Endothelial cell of umbilical vein (primary cell): Measurements from ENCODE around the gene TMEM132E. TPM values are rescaled to one million over a fixed set of nuclear protein-coding genes. Genes with fewer than 3 reads are reported as not detected.

Experiments used
- BruUV-seq: library from RNA; stranded (reverse); fragments of 400-500 nt; replicated peaks from 2 replicates; lab custom pipeline; 2021; lab: Mats Ljungman, UMichigan
- CTCF ChIA-PET: fragments of 300-600, 350-600 bp; sonication (Branson Sonifier 250); formaldehyde crosslinking; loops from one replicate; lab custom pipeline; 2021; ENCODE audit warnings: antibody characterized with exemption, inconsistent platforms; lab: Charles Lee
- POLR2A ChIA-PET: fragments of 300-600, 350-600 bp; sonication (Branson Sonifier 250); formaldehyde crosslinking; loops from one replicate; lab custom pipeline; 2021; ENCODE audit warnings: antibody characterized with exemption, inconsistent platforms; lab: Charles Lee
- DNase-seq: peaks from one replicate; pipeline ENCODE4 v3.0.0-alpha.2; 2011; ENCODE audit warnings: low read depth, low spot score
- FAIRE-seq: peaks from 2 replicates; lab custom pipeline; 2011; peaks lifted over from hg19 to GRCh38; lab: Jason Lieb, UNC
- H2AFZ ChIP-seq: 2 replicates; pipeline ENCODE4 v1.6.0; 2012; ENCODE audit warnings: low read depth, low read length, control low read depth, inconsistent platforms
- H3K27ac ChIP-seq: 2 replicates; pipeline ENCODE4 v1.5.1; 2011; ENCODE audit warnings: low read depth, mild to moderate bottlenecking, control low read depth, low read length, moderate library complexity; ENCODE audit not compliant: insufficient read depth
- H3K27me3 ChIP-seq, 2 experiments: 2 replicates each; pipeline versions ENCODE4 v1.6.0 to v1.6.1; 2011; ENCODE audit warnings: low read length in 2 of 2, mixed read lengths in 1 of 2; ENCODE audit not compliant: control insufficient read depth in 2 of 2, insufficient read depth in 2 of 2
- H3K36me3 ChIP-seq, 2 experiments: 2 replicates in 1 of 2; 3 replicates in 1 of 2; pipeline ENCODE4 v1.5.1; 2011; ENCODE audit warnings: low read length in 2 of 2, mild to moderate bottlenecking in 1 of 2, moderate library complexity in 1 of 2; ENCODE audit not compliant: control insufficient read depth in 2 of 2, insufficient read depth in 2 of 2; ENCODE audit errors: extremely low read depth in 1 of 2
- H3K4me1 ChIP-seq: 3 replicates; pipeline ENCODE4 v1.5.1; 2011; ENCODE audit warnings: mild to moderate bottlenecking, low read length; ENCODE audit not compliant: control insufficient read depth, insufficient read depth; ENCODE audit errors: extremely low read depth
- H3K4me2 ChIP-seq: 2 replicates; pipeline ENCODE4 v1.6.1; 2011; ENCODE audit warnings: low read length, control low read depth, mixed read lengths; ENCODE audit not compliant: insufficient read depth
- H3K4me3 ChIP-seq, 3 experiments: fragments of 200-600 bp in 1 of 3; sonication (generic), shearing (Covaris generic) in 1 of 3; replicated peaks in 1 of 3; 2 replicates each; pipeline ENCODE4 v1.5.1; 2011 to 2016; ENCODE audit warnings: control low read depth in 3 of 3, low read length in 3 of 3, mild to moderate bottlenecking in 2 of 3, inconsistent platforms in 1 of 3, low read depth in 1 of 3, moderate library complexity in 1 of 3; ENCODE audit not compliant: insufficient read depth in 1 of 3
- H3K79me2 ChIP-seq: 2 replicates; pipeline ENCODE4 v1.6.0; 2012; ENCODE audit warnings: low read length, inconsistent platforms; ENCODE audit not compliant: control insufficient read depth, insufficient read depth
- H3K9ac ChIP-seq: replicated peaks from 2 replicates; pipeline ENCODE3; 2011; ENCODE audit warnings: low read length, control low read depth; ENCODE audit not compliant: insufficient read depth; ENCODE audit errors: extremely low read depth
- H3K9me1 ChIP-seq: replicated peaks from 3 replicates; pipeline ENCODE4 v1.6.0; 2011; ENCODE audit warnings: mild to moderate bottlenecking, low read length; ENCODE audit not compliant: control insufficient read depth, insufficient read depth; ENCODE audit errors: extremely low read depth
- H3K9me3 ChIP-seq: replicated peaks from 2 replicates; pipeline ENCODE4 v1.5.1; 2012; ENCODE audit warnings: low read length, inconsistent platforms; ENCODE audit not compliant: control insufficient read depth, insufficient read depth
- H4K20me1 ChIP-seq: replicated peaks from 2 replicates; pipeline ENCODE3; 2011; ENCODE audit warnings: mild to moderate bottlenecking, low read length; ENCODE audit not compliant: control insufficient read depth, insufficient read depth; ENCODE audit errors: extremely low read depth
- EZH2 ChIP-seq: IDR thresholded peaks from 2 replicates; pipeline ENCODE4 v1.6.1; 2012; ENCODE audit warnings: borderline replicate concordance, low read depth, mild to moderate bottlenecking, moderate library complexity, low read length, inconsistent platforms; ENCODE audit not compliant: severe bottlenecking
- FOS ChIP-seq: IDR thresholded peaks from 2 replicates; pipeline ENCODE4 v1.6.1; 2011; ENCODE audit warnings: mild to moderate bottlenecking, low read length, moderate library complexity, borderline replicate concordance; ENCODE audit not compliant: insufficient read depth
- GATA2 ChIP-seq: IDR thresholded peaks from 2 replicates; pipeline ENCODE4 v1.7.0; 2011; ENCODE audit warnings: low read depth, mild to moderate bottlenecking, moderate library complexity, mixed read lengths, low read length; ENCODE audit not compliant: insufficient read length, insufficient read depth
- JUN ChIP-seq: IDR thresholded peaks from 2 replicates; pipeline ENCODE4 v1.6.1; 2011; ENCODE audit warnings: borderline replicate concordance, low read depth; ENCODE audit not compliant: insufficient read length, insufficient read depth
- MYC ChIP-seq: IDR thresholded peaks from one replicate; pipeline ENCODE4 v1.6.1; 2011; ENCODE audit warnings: mild to moderate bottlenecking, low read depth, low read length
- POLR2A ChIP-seq: IDR thresholded peaks from 2 replicates; pipeline ENCODE4 v1.6.1; 2012; ENCODE audit warnings: low read depth, mild to moderate bottlenecking, control low read depth, low read length
- POLR2AphosphoS5 ChIP-seq: IDR thresholded peaks from 2 replicates; pipeline ENCODE4 v1.6.1; 2012; ENCODE audit warnings: low read depth, mild to moderate bottlenecking, control low read depth, low read length, moderate library complexity; ENCODE audit not compliant: insufficient read depth
- dilution Hi-C: fragments of 300-500 bp; cut with MboI; formaldehyde crosslinking; loops from one replicate; pipeline ENCODE4 v1.15.0; 2019; ENCODE audit warnings: low sequenced_read_pairs; ENCODE audit not compliant: extremely low pct_ligation_motif_present
- intact Hi-C: fragments of 100-400 bp; cut with micrococcal nuclease; formaldehyde crosslinking; loops from one replicate; pipeline ENCODE4 v1.10.0; 2022
- polyA plus RNA-seq, 4 experiments: library from polyadenylated mRNA; depleted of rRNA in 3 of 4; stranded (reverse) in 3 of 4; unstranded in 1 of 4; fragments of >200 nt; gene quantifications; 2 replicates each; pipeline versions ENCODE4 v1.2.1 to v1.2.3, GENCODE V29; 2011 to 2012; ENCODE audit warnings: missing spikeins in 1 of 4
- total RNA-seq: library from RNA; stranded (reverse); gene quantifications from 2 replicates; pipeline ENCODE4 v1.2.3, GENCODE V29; 2021
- TF ChIP-seq, protein P1 (sequence below): IDR thresholded peaks from 2 replicates; pipeline ENCODE4 v1.6.1; 2011; ENCODE audit not compliant: insufficient read depth, insufficient read length
- TF ChIP-seq, protein P2 (sequence below), 2 donors: IDR thresholded peaks; 1 replicate in 1 of 2; 2 replicates in 1 of 2; pipeline ENCODE4 v1.5.1; 2011; ENCODE audit warnings: low read length in 2 of 2, mild to moderate bottlenecking in 2 of 2, moderate library complexity in 2 of 2, control low read depth in 1 of 2, inconsistent platforms in 1 of 2, low read depth in 1 of 2; ENCODE audit not compliant: insufficient read depth in 1 of 2; ENCODE audit errors: extremely low read depth in 1 of 2

Gene TMEM132E
- total and polyA plus RNA-seq, 2 donors (not counting 3 experiments of a cell fraction or from before 2014, with no cell fraction given): not detected

DNA sequence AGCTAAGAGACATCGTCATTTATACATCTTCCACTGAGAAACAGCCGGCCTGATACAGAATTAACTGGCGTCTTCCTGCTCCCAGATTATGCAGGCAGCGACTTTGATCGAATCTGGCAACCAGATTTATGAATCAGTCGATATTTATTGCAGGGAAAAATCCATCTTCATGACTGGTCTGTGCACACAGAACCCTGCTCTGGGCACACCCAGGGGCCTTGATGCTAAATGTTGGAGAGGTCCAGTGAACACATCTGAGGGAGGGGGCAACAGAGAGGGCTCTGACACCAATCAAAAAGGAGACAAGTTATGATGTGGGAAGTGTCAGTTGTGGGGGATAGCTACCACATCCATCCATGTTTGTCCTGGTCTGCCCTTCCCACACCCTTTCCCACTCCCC lies 102.9 kb downstream of the TMEM132E start:
- Histone ChIP-seq H3K27ac (no peak overlapping the region), H3K4me2 (no peak overlapping the region), H3K36me3 (no peaks in the 10 kb centered on the region), H3K4me1 (no peaks in the 10 kb centered on the region), H2AFZ (no peak overlapping the region), H3K9ac (no peak overlapping the region), H3K79me2 (no peaks in the 10 kb centered on the region), H3K27me3 (no peaks in the 10 kb centered on the region), H3K4me3 (no peak overlapping the region), H4K20me1 (no peaks in the 10 kb centered on the region), H3K9me3 (no peaks in the 10 kb centered on the region), H3K9me1 (no peaks in the 10 kb centered on the region)
- ChIA-PET POLR2A (no interaction called here), CTCF (no interaction called here)
- DNase-seq: no peak
- TF ChIP-seq EZH2: no peak
- TF ChIP-seq, protein P1, sequence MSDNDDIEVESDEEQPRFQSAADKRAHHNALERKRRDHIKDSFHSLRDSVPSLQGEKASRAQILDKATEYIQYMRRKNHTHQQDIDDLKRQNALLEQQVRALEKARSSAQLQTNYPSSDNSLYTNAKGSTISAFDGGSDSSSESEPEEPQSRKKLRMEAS: no peak
- TF ChIP-seq, protein P2, sequence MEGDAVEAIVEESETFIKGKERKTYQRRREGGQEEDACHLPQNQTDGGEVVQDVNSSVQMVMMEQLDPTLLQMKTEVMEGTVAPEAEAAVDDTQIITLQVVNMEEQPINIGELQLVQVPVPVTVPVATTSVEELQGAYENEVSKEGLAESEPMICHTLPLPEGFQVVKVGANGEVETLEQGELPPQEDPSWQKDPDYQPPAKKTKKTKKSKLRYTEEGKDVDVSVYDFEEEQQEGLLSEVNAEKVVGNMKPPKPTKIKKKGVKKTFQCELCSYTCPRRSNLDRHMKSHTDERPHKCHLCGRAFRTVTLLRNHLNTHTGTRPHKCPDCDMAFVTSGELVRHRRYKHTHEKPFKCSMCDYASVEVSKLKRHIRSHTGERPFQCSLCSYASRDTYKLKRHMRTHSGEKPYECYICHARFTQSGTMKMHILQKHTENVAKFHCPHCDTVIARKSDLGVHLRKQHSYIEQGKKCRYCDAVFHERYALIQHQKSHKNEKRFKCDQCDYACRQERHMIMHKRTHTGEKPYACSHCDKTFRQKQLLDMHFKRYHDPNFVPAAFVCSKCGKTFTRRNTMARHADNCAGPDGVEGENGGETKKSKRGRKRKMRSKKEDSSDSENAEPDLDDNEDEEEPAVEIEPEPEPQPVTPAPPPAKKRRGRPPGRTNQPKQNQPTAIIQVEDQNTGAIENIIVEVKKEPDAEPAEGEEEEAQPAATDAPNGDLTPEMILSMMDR (IDR thresholded peaks at IDR 0.05; ENCODE audit: extremely low read depth in 1 of 2, insufficient read depth in 1 of 2, low read depth in 1 of 2, low read length in 2 of 2): no peak
- no peak for TF ChIP-seq MYC
- no peak for TF ChIP-seq FOS
- TF ChIP-seq POLR2AphosphoS5: no peak
- no peak for TF ChIP-seq GATA2
- TF ChIP-seq JUN: no peak
- no peak for TF ChIP-seq POLR2A
- FAIRE-seq: no peak
- intact Hi-C loops: no loop called here
- BruUV-seq: no TSS peak
- dilution Hi-C loops: no loop called here
